NCI-H524 (cell line): ENCODE results near the gene PLAAT5.
A peak's percentile ranks its signal among the peaks of the same experiment; 100 is the strongest.

Source experiments
- DNase-seq, 2 experiments: peaks; one replicate each; lab custom pipeline; 2025; lab: John Stamatoyannopoulos, UW

The PLAAT5 gene

DNA sequence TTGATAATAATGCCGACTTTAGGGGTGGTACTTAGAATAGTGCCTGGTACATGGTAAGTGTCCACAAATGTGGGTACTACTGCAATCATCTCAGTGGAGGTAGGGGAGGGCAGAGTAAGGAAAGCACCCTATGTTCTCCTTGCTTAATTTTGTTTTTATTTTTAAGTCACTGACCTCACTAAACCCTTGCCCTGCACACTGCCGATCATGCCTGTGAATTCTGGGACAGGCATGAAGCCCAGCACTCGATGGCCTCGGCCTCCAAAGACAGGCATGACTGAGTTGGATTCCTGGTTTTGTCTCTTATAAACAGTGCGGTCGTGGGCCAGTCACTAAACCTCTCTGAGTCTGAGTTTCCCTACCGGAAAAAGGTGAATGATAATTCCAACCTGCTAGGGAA, 21.8 kb upstream of the PLAAT5 start:
- no peak for DNase-seq

DNA sequence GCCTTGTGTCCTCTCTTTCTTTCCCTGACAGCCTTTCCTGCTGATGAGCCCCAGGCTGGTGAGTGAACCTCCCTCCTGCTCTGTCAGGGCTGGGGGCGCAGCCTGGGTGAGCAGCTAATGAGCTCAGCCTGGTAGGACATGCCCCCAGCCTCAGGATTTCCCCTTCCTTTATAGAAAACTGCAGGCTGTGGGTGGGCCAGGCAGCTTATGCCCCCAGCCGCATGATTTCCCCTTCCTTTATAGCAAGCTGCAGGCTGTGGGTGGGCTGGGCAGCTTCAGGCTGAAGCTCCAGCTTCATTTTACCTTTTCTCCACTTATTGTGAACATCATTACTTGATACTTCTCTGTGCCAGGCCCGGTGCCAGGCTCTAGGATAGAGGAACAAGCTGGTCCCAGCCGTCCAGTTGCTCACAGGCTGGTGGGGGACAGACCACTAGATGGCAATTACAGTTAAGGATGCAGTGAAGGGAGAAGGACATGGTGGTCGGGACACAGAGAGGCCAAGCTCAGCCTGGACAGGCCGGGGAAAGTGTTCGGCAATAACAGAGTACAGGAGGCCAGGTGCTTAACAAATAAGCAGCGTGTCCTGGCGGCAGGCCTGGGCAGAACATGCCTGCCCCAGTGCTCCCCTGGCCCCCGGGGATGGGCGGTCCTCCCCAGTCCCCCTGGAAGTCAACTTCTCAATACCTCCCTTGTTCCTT, 20.2 kb upstream of the PLAAT5 start:
- DNase-seq = no peak

DNA sequence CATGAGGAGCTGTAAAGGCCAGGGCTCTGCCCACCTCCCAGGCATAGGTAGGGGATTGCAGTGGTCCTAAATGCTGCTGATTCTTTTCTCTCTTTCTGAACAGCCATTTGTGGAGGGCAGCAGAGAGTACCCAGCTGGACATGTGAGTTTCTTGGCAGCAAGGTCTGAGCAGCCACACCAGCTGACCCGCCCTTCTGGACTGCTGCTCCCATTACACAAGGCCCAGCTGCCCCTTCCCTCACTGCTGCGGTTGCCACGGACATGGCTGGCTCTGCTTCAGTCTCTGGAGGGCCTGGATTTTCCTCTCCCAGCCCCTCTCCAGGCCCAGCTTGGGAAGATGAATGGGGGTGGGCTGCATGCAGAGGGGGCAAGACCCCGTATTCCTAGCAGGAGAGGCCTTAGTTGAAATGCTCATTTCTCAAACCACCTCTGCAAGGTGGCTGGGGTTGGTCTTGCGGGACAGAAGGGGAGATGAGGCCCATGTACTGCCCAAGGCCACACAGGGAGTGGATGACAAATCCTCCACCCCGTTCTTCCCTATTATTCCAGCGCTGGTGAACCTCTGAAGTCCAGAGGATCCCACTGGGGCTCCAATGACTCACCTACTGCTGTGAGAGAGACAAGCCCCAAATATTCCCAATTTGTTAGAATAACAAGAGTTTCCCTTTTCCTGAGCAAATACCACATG, 19.5 kb upstream of the PLAAT5 start:
- DNase-seq = no peak

DNA sequence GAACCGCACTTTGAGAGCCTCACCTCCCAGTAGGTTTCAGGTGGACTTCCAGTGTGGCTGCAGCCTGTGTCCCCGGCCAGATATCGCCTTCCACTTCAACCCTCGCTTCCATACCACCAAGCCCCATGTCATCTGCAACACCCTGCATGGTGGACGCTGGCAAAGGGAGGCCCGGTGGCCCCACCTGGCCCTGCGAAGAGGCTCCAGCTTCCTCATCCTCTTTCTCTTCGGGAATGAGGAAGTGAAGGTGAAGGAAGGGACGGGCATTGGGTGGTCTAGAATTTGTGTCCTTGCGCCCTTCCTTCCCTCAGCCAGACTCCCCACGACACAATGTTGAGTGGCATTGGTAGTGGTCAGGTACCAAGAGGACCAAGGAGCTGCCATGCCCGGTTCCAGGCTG, 17.8 kb upstream of the PLAAT5 start:
- DNase-seq = no peak

DNA sequence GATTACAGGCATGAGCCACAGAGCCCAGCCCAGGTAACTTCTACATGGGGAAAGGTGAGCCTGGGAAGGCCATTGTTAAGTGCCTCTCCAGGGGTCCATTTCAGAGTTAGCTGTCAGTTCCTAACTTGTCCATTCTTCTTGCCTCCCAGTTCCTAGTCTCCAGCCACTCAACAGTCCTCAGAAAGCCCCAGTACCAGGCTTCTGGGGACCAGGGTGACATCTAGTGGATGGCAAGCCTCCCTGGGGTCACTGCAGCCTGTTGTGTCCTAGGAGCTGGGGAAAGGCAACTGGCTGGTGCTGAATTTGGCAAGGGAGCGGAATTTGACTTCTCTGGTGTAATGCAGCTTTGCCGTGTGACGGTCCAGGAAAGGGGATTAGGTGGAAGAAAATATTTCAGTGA, 17.0 kb upstream of the PLAAT5 start:
- DNase-seq = peak in 1 of 2 experiments; percentile 43

DNA sequence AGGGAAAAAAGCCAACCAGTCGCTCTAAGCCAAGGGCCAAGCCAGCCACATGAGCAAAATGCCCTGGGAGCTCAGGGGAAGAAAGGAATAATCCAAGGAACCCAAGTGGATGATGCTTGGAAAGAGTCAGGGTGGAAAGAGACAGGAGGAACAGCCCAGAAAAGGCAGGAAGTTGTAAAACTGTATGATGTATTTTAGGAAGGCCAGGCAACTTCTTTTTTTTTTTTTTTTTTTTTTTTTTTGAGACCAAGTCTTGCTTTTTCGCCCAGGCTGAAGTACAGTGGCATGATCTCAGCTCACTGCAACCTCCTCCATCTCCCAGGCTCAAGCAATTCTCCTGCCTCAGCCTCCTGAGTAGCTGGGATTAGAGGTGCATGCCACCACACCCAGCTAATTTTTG, 16.5 kb upstream of the PLAAT5 start:
- DNase-seq = no peak

DNA sequence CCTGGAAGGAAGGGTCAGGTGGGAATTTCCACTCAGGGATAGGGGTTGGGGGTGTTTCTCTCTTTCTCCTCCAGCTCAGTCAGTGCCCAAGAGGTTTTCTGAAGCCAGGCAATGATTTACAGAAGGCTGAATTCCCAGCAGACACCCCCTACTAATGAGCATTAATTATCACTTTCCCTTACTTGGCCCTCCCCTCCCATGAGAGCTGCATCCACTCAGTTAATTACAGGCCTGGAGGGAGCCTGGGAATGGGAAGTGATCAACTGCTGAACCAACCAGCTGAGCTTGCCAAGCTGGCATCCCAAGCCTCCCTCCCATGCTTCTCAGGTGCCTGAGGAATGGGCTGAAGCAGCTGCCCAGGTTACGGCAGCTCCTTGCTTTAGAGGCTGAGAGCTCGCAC, 15.9 kb upstream of the PLAAT5 start:
- no peak for DNase-seq

DNA sequence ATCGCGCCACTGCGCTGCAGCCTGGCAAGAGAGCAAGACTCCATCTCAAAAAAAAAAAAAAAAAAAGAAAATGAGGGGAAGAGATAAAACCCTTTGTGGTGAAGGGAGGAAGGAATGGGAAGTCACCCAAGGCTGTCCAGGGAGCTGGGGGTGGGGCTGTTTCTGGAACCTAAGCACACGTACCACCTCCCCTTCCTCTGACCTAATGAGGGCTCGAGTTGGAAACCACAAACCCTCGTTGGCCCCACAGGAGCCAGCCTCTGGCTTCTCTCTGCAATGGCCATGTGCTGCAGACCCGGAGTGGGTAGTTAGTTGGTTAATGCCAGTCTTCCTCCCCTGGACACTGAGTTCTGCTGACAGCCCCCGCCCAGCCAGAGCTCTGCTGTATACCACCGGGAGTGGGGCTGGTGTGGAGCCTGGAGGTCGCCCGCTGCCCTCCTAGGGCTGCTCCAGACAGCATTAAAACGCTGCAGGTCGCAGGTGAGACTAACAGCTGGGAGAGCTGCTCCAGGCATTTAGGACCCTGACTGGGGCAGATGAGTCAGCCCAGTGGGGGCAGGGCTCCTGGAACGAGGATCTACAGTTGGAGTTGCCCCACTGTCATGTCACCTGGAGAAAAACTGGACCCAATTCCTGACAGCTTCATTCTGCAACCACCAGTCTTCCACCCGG, 15.0 kb upstream of the PLAAT5 start, which contains the start of gene LGALS12:
LGALS12 (plus strand) TSS at position 228 of the 672 bp plus-strand sequence; CDS start at position 603, 375 bp downstream.
- no peak for DNase-seq

DNA sequence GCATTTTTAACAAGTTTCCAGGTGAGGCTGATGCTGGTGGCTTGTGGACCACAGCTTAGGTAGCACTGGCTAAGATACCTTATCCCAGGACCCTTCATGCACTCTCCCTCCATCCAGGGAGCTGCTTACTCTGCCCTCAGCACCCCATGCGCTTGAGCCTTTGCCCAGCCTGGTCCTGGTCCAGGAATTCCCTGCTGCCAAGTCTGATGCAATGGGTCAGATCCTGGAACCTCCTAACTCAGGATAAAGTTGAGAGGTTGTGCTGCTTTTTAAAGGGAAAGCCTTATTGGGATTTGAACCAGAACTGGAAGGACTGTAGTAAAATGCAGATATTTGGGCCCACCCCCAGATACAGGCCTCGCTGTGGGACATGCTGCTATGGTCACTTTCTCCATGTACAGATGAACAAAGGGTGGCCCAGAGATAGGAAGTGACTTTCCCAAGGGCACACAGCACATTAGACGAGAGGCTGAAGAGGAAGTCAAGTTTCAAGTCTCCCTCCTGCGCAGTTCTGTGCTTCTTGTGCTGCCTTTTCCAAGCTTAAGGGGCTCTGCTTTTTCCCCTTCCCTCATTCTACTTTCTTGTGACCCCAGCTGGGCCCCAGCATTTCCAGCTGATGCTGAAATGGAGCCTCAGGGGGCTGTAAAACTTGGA, 14.1 kb upstream of the PLAAT5 start:
- DNase-seq = no peak

DNA sequence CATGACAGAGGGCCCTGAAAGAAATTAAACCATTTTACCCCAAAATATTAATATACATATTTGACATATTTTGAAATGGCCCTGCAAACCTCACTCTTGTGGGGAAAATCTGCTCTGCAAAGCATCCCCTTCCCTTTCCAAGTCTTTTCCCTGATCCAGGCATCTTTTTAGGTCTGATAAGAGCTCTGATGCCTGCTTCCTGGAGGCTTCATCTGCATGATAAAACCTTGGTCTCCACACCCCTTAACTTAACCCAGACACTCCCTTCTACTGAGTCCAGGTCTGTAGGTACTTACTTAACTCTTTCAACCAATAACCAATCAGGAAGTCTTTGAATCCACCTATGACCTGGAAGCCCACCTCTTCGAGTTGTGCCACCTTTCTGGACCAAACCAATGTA, 13.1 kb upstream of the PLAAT5 start:
- DNase-seq = no peak

DNA sequence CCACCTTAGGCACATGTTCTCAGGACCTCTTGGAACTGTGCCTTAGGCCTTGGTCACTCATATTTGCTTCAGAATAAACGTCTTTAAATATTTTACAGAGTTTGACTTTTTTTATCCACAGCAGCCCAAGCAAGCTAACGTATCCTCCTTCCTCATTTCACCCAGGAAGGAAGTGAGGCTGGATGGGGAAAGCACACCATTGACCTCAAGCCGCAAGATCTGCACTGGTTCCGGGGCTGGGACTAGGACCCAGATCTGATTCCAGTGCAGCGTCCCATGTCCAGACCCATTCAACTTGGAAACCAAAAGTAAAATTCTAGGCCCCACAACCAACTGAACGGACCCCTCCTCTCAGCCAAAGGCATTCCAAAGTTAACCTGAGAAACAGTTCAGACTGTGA, 12.5 kb upstream of the PLAAT5 start:
- no peak for DNase-seq

DNA sequence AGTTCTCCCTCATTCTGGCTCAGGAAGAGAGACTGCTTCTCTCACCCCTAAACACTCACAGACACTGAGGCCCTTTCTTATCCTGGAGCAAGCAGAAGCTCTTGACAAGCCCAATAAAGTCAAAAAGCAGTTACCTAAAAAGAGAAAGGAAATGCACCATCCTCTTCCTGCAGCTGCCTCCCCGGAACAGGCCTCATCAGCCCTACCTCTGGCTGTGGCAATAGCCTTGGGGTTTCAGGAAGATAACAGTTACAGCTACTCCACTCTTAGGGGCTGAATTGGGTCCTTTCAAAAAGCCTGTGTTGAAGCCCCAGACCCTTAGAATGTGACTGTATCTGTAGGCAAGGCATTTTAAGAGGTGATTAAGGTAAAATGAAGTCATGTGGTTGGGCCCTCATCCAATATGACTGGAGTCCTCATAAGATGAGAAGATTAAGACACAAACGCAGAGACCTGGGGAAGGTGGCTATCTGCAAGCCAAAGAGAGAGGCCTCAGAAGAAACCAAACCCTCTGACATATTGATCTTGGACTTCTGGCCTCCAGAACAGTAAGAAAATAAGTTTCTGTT, 11.4 kb upstream of the PLAAT5 start:
- no peak for DNase-seq

DNA sequence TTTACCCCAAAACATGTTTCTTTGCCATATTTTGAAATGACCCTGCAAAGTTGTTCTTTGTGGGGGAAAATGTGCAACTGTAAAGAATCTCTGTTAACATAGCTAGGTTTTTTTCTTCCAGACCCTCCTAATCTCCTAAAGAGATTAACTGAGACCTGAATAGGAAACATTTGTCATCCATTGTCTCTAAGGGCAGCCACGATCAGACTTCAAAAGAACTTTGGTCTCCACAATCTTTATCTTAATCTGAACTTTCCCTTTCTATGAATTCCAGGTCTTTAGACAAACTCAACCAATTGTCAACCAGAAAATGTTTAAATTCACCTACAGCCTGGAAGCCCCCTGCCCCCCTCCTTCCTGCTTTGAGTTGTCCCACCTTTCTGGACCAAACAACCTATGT, 10.3 kb upstream of the PLAAT5 start:
- no peak for DNase-seq

DNA sequence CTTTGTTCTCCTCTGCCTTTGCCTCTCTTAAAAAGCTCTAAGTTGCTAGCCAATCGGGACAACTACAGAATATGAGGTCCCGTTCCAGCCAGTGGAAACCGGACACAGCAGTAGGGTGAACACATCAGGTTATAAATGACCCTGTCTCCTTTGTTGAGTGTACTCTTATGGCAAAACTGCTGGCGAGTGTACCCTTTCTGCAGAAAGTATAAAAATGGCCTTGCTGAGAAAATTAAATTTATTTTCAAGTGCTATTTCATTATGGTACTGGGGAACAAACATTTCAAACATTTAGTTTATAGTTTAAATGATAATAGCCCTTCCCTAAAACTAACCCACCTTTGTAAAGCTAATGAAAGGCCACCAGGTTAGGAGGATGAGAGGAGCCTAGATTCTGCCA, 8.9 kb upstream of the PLAAT5 start:
- DNase-seq = no peak

DNA sequence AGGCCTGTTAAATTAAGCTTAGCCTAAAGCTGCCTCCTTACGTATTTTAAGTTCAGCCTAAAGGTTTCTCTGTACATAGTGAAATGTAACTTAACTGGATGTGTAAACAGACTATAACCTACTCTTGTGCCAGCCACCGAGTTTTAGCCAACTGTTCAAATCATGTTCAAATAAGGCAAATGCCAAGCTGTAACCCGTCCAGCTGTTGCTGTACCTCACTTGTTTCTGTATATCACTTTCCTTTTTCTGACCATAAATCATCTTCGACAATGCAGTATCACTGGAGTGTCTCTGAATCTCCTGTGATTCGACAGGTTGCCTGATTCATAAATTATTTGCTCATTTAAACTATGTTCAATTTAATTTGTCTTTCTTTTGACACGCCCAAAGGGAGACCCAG, 4.0 kb upstream of the PLAAT5 start:
- no peak for DNase-seq

DNA sequence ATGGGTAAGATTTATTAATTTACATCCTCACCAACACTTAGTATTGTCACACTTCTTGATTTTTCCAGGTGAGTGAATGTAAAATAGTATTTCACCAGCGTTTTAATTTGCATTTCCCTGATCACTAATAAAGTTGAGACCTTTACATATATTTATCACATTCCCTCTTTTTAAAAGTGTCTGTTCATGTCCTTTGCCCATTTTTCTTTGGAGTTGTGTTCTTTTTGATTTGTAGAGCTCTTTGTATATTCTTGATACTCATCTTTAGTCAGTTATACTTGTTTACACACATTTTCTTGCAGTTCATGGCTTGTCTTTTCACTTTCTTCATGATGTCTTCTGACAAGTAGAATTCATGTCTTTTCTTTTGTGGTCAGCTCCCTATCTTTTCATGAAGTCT, 2.2 kb upstream of the PLAAT5 start:
- DNase-seq = no peak

DNA sequence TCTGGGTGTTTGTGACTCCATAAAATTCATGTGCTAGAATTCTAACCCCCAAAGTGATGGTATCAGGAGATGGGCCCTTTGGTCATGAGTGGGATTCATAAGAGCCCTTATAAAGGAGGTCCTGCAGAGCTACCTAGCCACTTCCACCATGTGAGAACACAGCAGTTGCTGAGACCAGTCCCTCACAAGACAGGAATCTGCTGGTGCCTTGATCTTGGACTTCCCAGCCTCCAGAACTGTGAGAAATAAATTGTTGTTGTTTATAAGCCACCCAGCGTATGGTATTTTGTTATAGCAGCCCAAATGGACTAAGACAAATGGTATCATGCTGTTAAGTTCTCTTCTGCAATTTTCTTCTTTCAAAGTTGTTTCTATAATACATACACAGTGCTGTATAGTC, 1.5 kb upstream of the PLAAT5 start:
- no peak for DNase-seq

DNA sequence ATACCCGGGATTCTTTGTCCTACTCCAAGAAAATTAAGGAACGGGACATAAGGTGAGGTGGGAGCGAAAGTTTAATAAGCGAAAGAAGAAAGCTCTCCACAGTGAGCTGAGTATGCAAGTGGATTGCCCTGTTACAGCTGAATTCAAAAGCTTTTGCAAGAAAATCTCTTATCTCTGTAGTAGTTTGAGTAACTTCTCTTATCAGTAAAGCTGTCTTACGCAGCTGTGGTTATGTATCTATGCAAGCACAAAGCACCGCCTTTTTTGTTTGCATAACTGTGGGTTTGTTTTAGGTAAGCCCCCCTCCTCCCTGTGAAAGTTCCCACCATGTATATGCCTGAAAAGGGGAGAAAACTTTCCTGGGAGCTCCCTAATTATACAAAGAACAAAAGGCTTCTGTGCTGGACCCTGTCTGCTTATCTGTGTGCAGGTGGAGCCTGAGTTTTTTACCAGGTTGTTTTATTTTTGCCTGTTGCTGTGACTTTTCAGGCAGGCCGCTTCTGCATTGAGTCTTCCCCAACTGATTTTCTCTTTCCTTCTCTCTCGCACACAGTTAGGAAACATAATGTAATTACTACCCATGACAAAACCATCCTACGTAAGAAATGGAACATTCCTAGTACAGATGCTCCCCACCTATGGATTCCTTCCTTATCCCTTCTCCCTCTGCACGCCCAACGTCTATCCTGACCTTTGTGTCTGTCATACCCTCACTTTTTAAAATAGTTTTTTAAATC, 837 bp upstream of the PLAAT5 start:
- DNase-seq = no peak

DNA sequence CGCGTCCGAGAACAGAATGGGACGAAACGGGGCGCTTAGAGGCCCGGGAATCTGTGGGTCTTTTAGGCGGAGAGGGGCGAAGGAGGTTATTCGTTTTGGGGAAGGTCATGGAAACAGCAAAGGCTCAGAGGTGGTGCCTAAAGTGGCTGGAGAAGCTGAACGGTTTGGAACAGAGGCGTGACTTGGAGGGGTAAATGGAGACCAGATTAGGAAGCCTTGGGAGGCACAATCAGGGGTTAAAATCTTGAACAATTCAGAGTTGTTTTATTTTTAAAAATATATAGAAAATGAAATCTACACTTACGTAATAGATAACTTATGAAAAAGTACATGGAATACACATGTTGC, 247 bp upstream of the PLAAT5 start:
- DNase-seq = no peak

DNA sequence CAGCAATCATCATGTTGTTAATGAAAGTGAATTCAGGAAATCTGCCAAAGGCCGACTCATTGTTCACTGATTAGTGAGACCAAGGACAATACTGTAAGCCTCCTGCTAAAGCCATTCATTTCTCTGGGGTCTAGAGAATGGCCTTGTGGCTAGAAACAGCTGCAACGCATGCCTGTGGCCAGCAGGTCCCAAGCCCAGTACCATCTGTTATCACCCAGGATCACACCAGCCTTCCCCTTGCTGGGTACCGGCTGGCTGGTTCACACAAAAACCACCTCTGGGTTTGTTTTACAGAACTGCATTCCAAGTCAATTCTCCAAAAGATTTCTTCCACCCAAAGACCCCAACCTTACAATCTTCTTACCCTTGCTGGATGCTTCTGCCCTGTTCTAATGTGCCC, 1.1 kb downstream of the PLAAT5 start:
- DNase-seq = peak in 1 of 2 experiments; percentile 40

DNA sequence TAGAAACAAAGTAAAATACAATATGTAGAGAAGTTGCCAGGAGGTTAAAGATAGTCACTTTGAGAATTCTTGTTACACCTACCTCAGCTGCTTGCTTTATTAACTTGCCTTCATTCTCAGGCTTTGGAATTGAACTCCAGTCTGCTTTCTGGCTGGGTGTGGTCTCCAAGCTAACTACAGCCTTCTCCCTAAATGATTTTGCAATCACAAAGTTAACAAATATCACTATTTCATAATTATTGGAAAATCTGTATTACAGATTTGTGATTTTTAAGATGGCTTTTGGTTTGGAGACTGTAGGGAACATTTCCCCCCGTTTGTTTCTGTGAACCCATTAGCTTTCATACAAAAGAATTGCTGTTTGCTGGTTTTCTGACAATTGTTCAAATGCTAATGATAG, 2.2 kb downstream of the PLAAT5 start:
- no peak for DNase-seq

DNA sequence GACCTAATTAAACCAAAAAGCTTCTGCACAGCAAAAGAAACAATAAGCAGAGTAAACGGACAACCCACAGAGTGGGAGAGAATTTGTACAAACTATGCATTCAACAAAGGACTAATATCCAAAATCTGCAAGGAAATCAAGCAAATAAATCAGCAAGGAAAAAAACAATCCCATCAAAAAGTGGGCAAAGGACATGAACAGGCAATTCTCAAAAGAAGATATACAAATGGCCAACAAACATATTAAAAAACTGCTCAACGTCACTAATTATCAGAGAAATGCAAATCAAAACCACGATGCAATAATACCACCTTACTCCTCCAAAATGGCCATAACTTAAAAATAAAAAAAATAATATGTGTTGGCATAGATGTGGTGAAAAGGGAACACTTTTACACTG, 5.2 kb downstream of the PLAAT5 start:
- no peak for DNase-seq
